Stomach (tissue), 4 donors: ENCODE measurements around the gene GNAI3.

Experiments
- CTCF ChIP-seq, 7 experiments: fragments of 450-650 bp in 4 of 7; fragments of 200-600 bp in 3 of 7; sonication (generic) in 3 of 7; IDR thresholded peaks; one replicate each; pipeline ENCODE4 v1.5.1; 2016 to 2019; ENCODE audit warnings: antibody characterized with exemption in 7 of 7, control low read depth in 2 of 7, mild to moderate bottlenecking in 1 of 7
- POLR2A ChIP-seq, 4 donors: fragments of 450-650 bp; IDR thresholded peaks; one replicate each; pipeline ENCODE4 v1.6.1; 2016; ENCODE audit warnings: antibody characterized with exemption in 4 of 4, control low read depth in 2 of 4, mild to moderate bottlenecking in 1 of 4, moderate library complexity in 1 of 4

DNA sequence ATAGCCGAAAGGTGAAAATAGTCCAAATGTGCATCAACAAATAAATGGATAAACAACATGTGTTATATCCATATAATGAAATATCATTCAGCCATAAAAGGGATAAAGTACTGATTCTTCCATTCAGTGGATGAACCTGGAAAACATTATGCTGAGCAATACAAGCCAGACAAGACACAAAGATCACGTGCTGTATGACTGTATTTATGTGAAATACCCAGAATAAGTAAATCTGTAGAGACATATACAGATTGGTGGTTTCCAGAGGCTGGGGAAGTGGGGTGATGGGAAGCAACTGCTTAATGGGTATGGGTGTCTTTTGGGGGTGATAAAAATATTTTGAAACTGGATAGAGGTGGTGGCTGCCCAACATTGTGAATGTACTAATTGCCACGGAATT, 94.2 kb downstream of the GNAI3 start:
- TF ChIP-seq CTCF (IDR thresholded peaks at IDR 0.05) = no peak
- TF ChIP-seq POLR2A (IDR thresholded peaks at IDR 0.05) = no peak
